ENCODE results near the gene LRP1B.

The LRP1B gene

GRCh38 chr2:140865837-140866236, 1265.0 kb downstream of the LRP1B start:
- DNase-seq, result no peak

GRCh38 chr2:140863713-140864112, 1267.1 kb downstream of the LRP1B start:
- peak; percentile 50 for DNase-seq

- no peak for DNase-seq
Measured at GRCh38 chr2:140862181-140862580, 1268.6 kb downstream of the LRP1B start.

- DNase-seq, result no peak
Measured at GRCh38 chr2:140861666-140862065, 1269.2 kb downstream of the LRP1B start.

GRCh38 chr2:140855471-140855870, 1275.3 kb downstream of the LRP1B start:
- DNase-seq, result no peak

GRCh38 chr2:140851258-140851981, 1279.4 kb downstream of the LRP1B start:
- DNase-seq, result no peak

GRCh38 chr2:140843186-140843585, 1287.6 kb downstream of the LRP1B start:
- DNase-seq, result no peak

GRCh38 chr2:140842110-140842509, 1288.7 kb downstream of the LRP1B start:
- no peak for DNase-seq

GRCh38 chr2:140841141-140841540, 1289.7 kb downstream of the LRP1B start:
- no peak for DNase-seq

GRCh38 chr2:140836826-140837225, 1294.0 kb downstream of the LRP1B start:
- DNase-seq, result no peak

GRCh38 chr2:140835079-140835478, 1295.7 kb downstream of the LRP1B start:
- DNase-seq, result no peak

GRCh38 chr2:140814141-140814540, 1316.7 kb downstream of the LRP1B start:
- DNase-seq, result no peak

- no peak for DNase-seq
Measured at GRCh38 chr2:140808820-140809219, 1322.0 kb downstream of the LRP1B start.

GRCh38 chr2:140808211-140808610, 1322.6 kb downstream of the LRP1B start:
- no peak for DNase-seq

- no peak for DNase-seq
Measured at GRCh38 chr2:140804700-140805260, 1326.0 kb downstream of the LRP1B start.

GRCh38 chr2:140801311-140801710, 1329.5 kb downstream of the LRP1B start:
- DNase-seq, result no peak

- DNase-seq, result no peak
Measured at GRCh38 chr2:140797718-140798117, 1333.1 kb downstream of the LRP1B start.

- DNase-seq, result no peak
Measured at GRCh38 chr2:140791802-140792201, 1339.0 kb downstream of the LRP1B start.

GRCh38 chr2:140786585-140786984, 1344.2 kb downstream of the LRP1B start:
- DNase-seq, result no peak

GRCh38 chr2:140775411-140775810, 1355.4 kb downstream of the LRP1B start:
- no peak for DNase-seq

GRCh38 chr2:140770645-140771044, 1360.2 kb downstream of the LRP1B start:
- DNase-seq, result no peak

- no peak for DNase-seq
Measured at GRCh38 chr2:140761807-140762206, 1369.0 kb downstream of the LRP1B start.

GRCh38 chr2:140759426-140760156, 1371.2 kb downstream of the LRP1B start:
- DNase-seq, result no peak

GRCh38 chr2:140747665-140748064, 1383.2 kb downstream of the LRP1B start:
- no peak for DNase-seq
